Right cardiac atrium (tissue), 5 donors: Measurements from ENCODE around the gene ADAP2. TPM values are rescaled to one million over a fixed set of nuclear protein-coding genes. Genes with fewer than 3 reads are reported as not detected.

Source experiments
- ATAC-seq, 2 donors: fragments of 200-7000 bp; cut with Tn5 transposase; one replicate each; pipeline versions ENCODE4 v1.8.0 to v1.9.1; 2020; ENCODE audit warnings: moderate library complexity in 2 of 2, mild to moderate bottlenecking in 1 of 2
- DNase-seq, 3 donors: peaks; one replicate each; pipeline ENCODE4 v3.0.0-alpha.2; 2020
- H3K27ac ChIP-seq: one replicate; pipeline ENCODE4 v1.5.1; 2013; ENCODE audit warnings: mild to moderate bottlenecking, low read length, control low read depth, moderate library complexity
- H3K27me3 ChIP-seq: one replicate; pipeline ENCODE4 v1.6.1; 2013; ENCODE audit not compliant: control insufficient read depth, insufficient read depth
- H3K4me1 ChIP-seq: one replicate; pipeline ENCODE4 v1.6.1; 2013; ENCODE audit warnings: low read length; ENCODE audit not compliant: control insufficient read depth, insufficient read depth
- H3K4me3 ChIP-seq: one replicate; pipeline ENCODE4 v1.5.1; 2013; ENCODE audit warnings: low read length, control low read depth
- H3K9me3 ChIP-seq: one replicate; pipeline ENCODE4 v1.6.1; 2013; ENCODE audit warnings: low read length; ENCODE audit not compliant: control insufficient read depth
- WGBS: extraction: QIAGEN DNeasy Blood & Tissue Kit; methylation state at CpG from one replicate; pipeline ENCODE4 v1.1.7; 2013; 5-methylcytosine and 5-hydroxymethylcytosine counted together
- intact Hi-C, 4 donors: fragments of 100-400 bp; cut with DNase I; formaldehyde crosslinking; loops; one replicate each; pipeline versions ENCODE4 v1.11.0 to v1.14.0; 2022 to 2023
- polyA plus RNA-seq: library from polyadenylated mRNA; stranded (reverse); fragments of 200-250 nt; gene quantifications from one replicate; pipeline ENCODE4 v1.2.3, GENCODE V29; 2013
- total RNA-seq, 4 donors: library from RNA; stranded (reverse); fragmentation: NEBNext Ultra II Directional; extraction: Animal tissue kit (Norgen Biotek cat#: 25700); gene quantifications; one replicate each; pipeline ENCODE4 v1.2.1, GENCODE V29; 2021
- donor health status: healthy with polysubstance abuse.
- donor health status: DM: no; HTN: yes; CAD: no.
- donor health status: DM: no; HTN: no; CAD: no.
- donor health status: DM: no; HTN: yes; CAD: no; lungs with severe emphysema.
- donor health status: DM: yes; HTN: yes; CAD: no.

The ADAP2 gene
- total and polyA plus RNA-seq, 5 donors, result 3.1 to 14.4 (median 10.3) TPM

DNA sequence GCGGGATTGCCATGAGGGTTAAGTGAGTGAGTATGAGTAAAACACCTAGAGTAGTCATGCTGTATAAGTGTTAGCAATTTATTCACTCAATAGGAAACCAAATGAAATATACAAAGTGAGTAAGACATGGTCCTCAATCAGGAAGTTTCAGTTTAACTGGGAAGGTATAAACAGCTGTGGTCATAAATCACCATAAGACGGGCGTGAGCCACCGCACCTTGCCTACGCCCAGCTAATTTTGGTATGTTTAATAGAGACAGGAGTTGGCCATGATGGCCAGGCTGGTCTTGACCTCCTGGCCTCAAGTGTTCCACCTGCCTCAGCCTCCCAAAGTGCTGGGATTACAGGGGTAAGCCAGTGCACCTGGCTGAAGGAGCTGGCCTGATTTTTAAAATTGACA is 76.1 kb downstream of the ADAP2 start:
- DNase-seq (no peak), ATAC-seq (no peak)
- no peak overlapping the region for H3K27ac ChIP-seq
- H3K4me1 ChIP-seq, result no peaks in the 10 kb centered on the region
- 97% methylated on average over 5 of the region's 5 CpGs for WGBS
- no peaks in the 10 kb centered on the region for H3K9me3 ChIP-seq
- no peak overlapping the region for H3K4me3 ChIP-seq
- no peaks in the 10 kb centered on the region for H3K27me3 ChIP-seq
- intact Hi-C loops, result no loop called here

DNA sequence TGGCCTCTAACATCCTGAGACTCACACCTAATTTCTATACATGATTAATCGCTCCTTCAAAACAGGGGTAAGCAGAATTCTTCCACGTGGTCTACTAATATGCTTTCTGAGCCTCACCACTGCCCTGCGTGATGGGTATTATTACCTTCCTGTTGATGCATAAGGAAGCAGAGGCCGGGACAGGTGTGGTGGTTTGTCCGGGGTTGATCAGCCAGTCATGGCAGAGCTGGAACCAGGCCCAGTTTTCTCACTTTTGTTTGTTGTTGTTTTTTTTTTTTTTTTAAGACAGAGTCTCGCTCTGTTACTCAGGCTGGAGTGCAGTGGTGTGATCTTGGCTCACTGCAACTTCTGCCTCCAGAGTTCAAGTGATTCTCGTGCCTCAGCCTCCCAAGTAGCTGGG is 80.3 kb downstream of the ADAP2 start:
- H3K9me3 ChIP-seq, result no peaks in the 10 kb centered on the region
- WGBS, result 92% methylated on average over 7 of the region's 7 CpGs
- ATAC-seq, result no peak
- H3K27ac ChIP-seq, result no peak overlapping the region
- DNase-seq, result no peak
- no peaks in the 10 kb centered on the region for H3K4me1 ChIP-seq
- no peak overlapping the region for H3K4me3 ChIP-seq
- intact Hi-C loops, result no loop called here
- H3K27me3 ChIP-seq, result no peaks in the 10 kb centered on the region

DNA sequence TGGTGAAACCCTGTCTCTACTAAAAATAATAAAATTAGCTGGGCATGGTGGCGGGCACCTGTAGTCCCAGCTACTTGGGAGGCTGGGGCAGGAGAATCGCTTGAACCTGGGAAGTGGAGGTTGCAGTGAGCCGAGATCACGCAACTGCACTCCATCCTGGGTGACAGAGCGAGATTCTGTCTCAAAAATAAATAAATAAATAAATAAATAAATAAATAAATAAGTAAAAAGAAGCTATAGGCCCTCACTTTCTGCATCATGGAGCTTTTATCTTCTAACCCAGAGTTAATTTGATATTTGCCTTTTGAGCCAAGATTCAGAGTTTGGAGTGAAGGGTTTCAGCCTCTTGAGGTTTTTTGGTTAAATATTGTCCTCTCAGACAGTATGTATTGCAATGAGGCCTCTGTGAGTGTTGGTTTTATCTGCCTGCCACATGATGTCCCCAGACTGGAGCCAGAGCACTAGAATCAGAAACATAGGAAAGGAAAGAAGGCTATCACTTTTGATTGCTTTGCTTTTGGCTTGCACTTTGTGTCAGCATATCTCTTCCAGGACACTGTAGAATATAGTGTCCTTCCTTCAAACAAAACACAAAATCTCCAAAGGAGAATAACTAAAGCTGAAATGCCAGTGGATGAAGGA is 81.6 kb downstream of the ADAP2 start:
- H3K4me3 ChIP-seq, result no peak overlapping the region
- H3K9me3 ChIP-seq, result no peaks in the 10 kb centered on the region
- H3K27me3 ChIP-seq, result no peaks in the 10 kb centered on the region
- intact Hi-C loops, result no loop called here
- no peak for DNase-seq
- WGBS, result over 99% methylated on average over 5 of the region's 5 CpGs
- peak in 1 of 2 donors; percentile 33 for ATAC-seq
- H3K4me1 ChIP-seq, result no peaks in the 10 kb centered on the region
- H3K27ac ChIP-seq, result no peak overlapping the region

DNA sequence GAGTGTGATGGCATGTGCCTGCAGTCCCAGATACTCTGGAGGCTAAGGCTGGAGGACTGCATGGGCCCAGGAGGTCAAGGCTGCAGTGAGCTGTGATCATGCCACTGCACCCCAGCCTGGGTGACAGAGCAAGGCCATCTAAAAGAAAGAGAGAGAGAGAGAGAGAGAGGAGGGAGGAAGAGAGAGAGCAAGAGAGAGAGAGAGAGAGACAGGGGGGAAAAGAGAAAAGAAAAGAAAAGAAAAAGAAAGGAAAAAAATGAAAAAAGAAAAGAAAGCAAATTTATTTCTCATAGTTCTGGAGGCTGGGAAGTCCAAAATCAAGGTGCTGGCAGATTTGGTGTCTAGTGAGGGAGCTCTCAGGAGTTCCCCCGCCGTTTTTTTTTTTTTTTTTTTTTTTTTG is 82.4 kb downstream of the ADAP2 start:
- Histone ChIP-seq H3K27ac (no peak overlapping the region), H3K9me3 (no peaks in the 10 kb centered on the region), H3K4me3 (no peak overlapping the region), H3K4me1 (no peaks in the 10 kb centered on the region), H3K27me3 (no peaks in the 10 kb centered on the region)
- intact Hi-C loops, result no loop called here
- DNase-seq (no peak), ATAC-seq (no peak)
- WGBS, result 95% methylated on average over 2 of the region's 2 CpGs

DNA sequence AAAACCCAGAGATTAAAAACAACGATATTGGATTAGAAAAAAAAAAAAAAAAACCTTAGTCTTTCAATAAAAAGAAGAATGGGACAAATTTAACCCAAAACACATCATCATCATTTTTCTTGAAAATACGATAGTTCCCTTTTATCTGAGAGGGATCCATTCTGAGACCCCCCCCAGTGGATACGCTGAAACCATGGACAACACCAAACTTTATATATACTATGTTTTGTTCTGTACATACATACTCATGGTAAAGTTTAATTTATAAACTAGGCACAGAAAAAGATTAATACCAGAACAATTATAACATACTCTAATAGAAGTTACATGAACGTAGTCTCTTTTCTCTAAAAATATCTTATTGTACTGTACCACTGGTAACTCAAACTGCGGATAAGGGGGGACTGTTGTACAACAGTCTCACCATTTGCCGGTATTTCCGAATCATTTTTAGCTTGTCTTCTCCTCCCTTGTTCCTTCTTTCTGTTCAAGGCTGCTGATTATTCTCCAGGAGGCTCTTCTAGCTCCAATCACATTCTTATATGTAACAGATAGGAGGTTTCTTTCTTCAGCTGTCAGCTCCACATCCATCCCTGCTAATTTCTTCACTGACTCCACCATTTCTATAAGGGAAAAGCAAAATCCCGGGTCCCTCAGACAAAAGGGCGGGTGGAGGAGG is 86.1 kb downstream of the ADAP2 start:
- H3K9me3 ChIP-seq, result no peaks in the 10 kb centered on the region
- 63% methylated on average over 9 of the region's 9 CpGs for WGBS
- no peak for ATAC-seq
- peak overlapping the region; percentile 57 for H3K4me3 ChIP-seq
- H3K4me1 ChIP-seq, result no peaks in the 10 kb centered on the region
- intact Hi-C loops, result loop anchor here in 1 of 4 donors (5.0 kb wide), 1 partner anchor 209 kb away; no protein-coding TSS in a partner anchor
- no peak for DNase-seq
- H3K27me3 ChIP-seq, result no peaks in the 10 kb centered on the region
- peak overlapping the region; percentile 54 for H3K27ac ChIP-seq

DNA sequence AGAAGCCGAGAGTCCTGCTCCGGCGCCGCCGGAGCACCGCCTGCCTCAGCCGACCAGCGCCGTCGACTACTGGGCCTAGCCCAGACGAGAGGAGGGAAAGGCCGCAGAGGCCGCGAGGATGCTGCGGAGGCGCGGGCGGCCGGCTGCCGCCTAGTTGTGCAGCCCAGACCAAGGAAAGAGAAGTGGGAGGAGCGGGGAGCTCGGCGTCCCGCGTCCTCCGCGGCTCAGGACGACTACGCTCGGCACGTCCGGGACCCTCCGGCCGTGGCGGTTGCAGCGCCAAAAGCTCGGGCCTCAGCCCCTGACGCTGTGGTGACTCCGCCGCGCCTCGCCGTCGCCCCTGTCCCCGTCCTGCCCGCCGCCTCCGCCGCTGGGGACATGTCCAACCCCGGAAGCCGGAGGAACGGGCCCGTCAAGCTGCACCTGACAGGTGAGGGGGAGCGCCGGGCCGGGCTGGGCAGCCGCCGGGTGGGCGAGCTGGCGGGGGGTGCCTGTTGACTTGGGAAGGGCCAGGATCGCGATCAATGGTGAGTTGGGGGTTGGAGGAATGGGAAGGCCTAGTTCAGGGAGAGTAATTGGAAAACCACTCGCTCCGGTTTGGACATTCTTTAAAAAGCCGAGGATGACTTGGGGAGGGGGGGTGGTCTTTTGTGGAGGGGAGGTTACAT is 86.8 kb downstream of the ADAP2 start:
- WGBS, result 1% methylated on average over 65 of the region's 65 CpGs
- intact Hi-C loops, result loop anchor here in 1 of 4 donors (5.0 kb wide), 1 partner anchor 209 kb away; no protein-coding TSS in a partner anchor
- ATAC-seq, result peak; percentile 89 to 92

More for the DNA sequence above, 86.8 kb downstream of the ADAP2 start:
- peak overlapping the region; percentile 57 for H3K4me3 ChIP-seq
- no peaks in the 10 kb centered on the region for H3K4me1 ChIP-seq
- H3K27ac ChIP-seq, result peak overlapping the region; percentile 54
- no peaks in the 10 kb centered on the region for H3K9me3 ChIP-seq
- no peaks in the 10 kb centered on the region for H3K27me3 ChIP-seq
- peak; percentile 65 to 86 (median 84) for DNase-seq

Other genes with a start within 250 kb of the ADAP2 start
- gene CRLF3, start 97.3 kb upstream of the ADAP2 start, total RNA-seq, result 1 to 10 TPM; 4.8 to 6.7 (median 6.0) TPM
- 3.7 TPM for gene CRLF3, start 97.3 kb upstream of the ADAP2 start, polyA plus RNA-seq
- gene ATAD5, start 90.0 kb upstream of the ADAP2 start, total RNA-seq, result 1 to 10 TPM in 2 of 4 donors, under 1 TPM in 2; 0.65 to 1.3 (median 0.84) TPM
- 0.29 TPM for gene ATAD5, start 90.0 kb upstream of the ADAP2 start, polyA plus RNA-seq
- 10 to 100 TPM; 11.7 to 14.0 (median 12.0) TPM for gene TEFM, start 15.7 kb upstream of the ADAP2 start, total RNA-seq
- 14.6 TPM for gene TEFM, start 15.7 kb upstream of the ADAP2 start, polyA plus RNA-seq
- gene RNF135, start 49.1 kb downstream of the ADAP2 start, total RNA-seq, result 10 to 100 TPM in 2 of 4 donors, 1 to 10 TPM in 2; 7.7 to 10.4 (median 9.7) TPM
- gene RNF135, start 49.1 kb downstream of the ADAP2 start, polyA plus RNA-seq, result 6.6 TPM
- 10 to 100 TPM; 42.2 to 60.8 (median 46.7) TPM for gene NF1, start 173.0 kb downstream of the ADAP2 start, total RNA-seq
- gene NF1, start 173.0 kb downstream of the ADAP2 start, polyA plus RNA-seq, result 7.2 TPM